ENCODE data around the gene COX7A2. TPM values are rescaled to one million over a fixed set of nuclear protein-coding genes. Genes with fewer than 3 reads are reported as not detected.

The COX7A2 gene
- total and polyA plus RNA-seq, 2 of the 13 experiments (the other 11 are each of a cell fraction or from before 2014, with no cell fraction given), result 407 to 556 TPM

DNA sequence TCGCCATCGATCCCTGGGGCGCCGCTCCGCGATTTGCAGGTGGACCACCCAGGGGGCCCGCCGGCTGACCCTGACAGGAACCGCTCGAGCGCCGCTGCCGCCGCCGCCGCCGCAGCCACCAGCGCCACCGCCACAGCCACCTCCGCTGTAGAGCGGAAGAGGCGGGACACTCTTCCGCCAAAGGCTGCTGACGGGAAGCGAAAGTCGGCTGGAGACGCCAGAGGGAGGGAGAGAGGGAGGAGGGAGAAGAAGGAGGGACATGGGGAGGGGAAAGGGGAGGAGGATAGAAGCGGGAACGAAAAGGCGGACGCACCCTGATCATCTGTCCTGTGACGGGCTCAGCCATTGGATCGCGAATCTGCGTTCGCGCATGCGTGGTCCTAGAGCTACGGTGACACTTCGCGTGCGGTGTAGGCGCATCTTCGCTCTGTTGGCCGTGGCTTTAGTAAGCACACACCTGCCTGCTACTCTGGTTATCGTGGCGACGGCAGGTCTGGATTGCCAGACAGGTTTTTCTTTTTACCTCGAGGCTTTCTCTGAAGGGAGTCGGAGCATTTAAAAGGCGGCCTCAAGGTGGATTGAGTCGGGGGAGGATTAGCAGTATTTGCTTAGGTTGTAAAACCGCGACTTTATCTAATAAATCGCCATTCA lies 41.2 kb upstream of the COX7A2 start, which contains the start of gene TMEM30A (continued):
- TF ChIP-seq, protein P1, sequence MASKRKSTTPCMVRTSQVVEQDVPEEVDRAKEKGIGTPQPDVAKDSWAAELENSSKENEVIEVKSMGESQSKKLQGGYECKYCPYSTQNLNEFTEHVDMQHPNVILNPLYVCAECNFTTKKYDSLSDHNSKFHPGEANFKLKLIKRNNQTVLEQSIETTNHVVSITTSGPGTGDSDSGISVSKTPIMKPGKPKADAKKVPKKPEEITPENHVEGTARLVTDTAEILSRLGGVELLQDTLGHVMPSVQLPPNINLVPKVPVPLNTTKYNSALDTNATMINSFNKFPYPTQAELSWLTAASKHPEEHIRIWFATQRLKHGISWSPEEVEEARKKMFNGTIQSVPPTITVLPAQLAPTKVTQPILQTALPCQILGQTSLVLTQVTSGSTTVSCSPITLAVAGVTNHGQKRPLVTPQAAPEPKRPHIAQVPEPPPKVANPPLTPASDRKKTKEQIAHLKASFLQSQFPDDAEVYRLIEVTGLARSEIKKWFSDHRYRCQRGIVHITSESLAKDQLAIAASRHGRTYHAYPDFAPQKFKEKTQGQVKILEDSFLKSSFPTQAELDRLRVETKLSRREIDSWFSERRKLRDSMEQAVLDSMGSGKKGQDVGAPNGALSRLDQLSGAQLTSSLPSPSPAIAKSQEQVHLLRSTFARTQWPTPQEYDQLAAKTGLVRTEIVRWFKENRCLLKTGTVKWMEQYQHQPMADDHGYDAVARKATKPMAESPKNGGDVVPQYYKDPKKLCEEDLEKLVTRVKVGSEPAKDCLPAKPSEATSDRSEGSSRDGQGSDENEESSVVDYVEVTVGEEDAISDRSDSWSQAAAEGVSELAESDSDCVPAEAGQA (IDR thresholded peaks at IDR 0.05; ENCODE audit: low read depth), result peak; percentile 53; the same call in 1 of the 2 replicates
- TF ChIP-seq, protein P1 (CRISPR knock-in tag; IDR thresholded peaks at IDR 0.05; ENCODE audit: borderline replicate concordance), result no peak
- TF ChIP-seq, protein P2, sequence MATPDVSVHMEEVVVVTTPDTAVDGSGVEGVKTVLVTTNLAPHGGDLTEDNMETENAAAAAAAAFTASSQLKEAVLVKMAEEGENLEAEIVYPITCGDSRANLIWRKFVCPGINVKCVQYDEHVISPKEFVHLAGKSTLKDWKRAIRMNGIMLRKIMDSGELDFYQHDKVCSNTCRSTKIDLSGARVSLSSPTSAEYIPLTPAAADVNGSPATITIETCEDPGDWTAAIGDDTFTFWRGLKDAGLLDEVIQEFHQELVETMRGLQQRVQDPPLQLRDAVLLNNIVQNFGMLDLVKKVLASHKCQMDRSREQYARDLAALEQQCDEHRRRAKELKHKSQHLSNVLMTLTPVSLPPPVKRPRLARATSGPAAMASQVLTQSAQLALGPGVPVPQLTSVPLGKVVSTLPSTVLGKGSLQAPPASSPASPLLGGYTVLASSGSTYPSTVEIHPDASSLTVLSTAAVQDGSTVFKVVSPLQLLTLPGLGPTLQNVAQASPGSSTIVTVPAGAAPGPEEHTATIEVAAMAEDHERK (CRISPR knock-in tag; IDR thresholded peaks at IDR 0.05; ENCODE audit: low read depth), result no peak
- TF ChIP-seq HOXD1 (CRISPR knock-in tag; IDR thresholded peaks at IDR 0.05) (no peak), ZNF816 (CRISPR knock-in tag; IDR thresholded peaks at IDR 0.05; ENCODE audit: borderline replicate concordance) (peak; percentile 70; the same call in 1 of the 2 replicates), ZNF768 (CRISPR knock-in tag; IDR thresholded peaks at IDR 0.05) (peak; percentile 24; the same call in 1 of the 2 replicates), NFIB (CRISPR knock-in tag; IDR thresholded peaks at IDR 0.05; ENCODE audit: borderline replicate concordance) (no peak), NR3C1 (CRISPR knock-in tag; IDR thresholded peaks at IDR 0.05) (no peak), ATF1 (CRISPR knock-in tag; IDR thresholded peaks at IDR 0.05) (no peak), NFATC3 (CRISPR knock-in tag; IDR thresholded peaks at IDR 0.05) (no peak), ZNF136 (CRISPR knock-in tag; IDR thresholded peaks at IDR 0.05; ENCODE audit: low read depth) (0 out of 2 replicates have a peak, but pooled peaks have one; percentile 91), ESRRA (CRISPR knock-in tag; IDR thresholded peaks at IDR 0.05; ENCODE audit: low read depth) (peak; percentile 55; the same call in 1 of the 2 replicates), PTBP1 (IDR thresholded peaks at IDR 0.05; ENCODE audit: low read depth, low read length, poor library complexity, severe bottlenecking) (no peak), MATR3 (CRISPR knock-in tag; IDR thresholded peaks at IDR 0.05) (no peak), ZNF101 (CRISPR knock-in tag; IDR thresholded peaks at IDR 0.05; ENCODE audit: borderline replicate concordance, low read depth) (0 out of 2 replicates have a peak, but pooled peaks have one; percentile 22), SRF (IDR thresholded peaks at IDR 0.05; ENCODE audit: low read depth, low read length) (no peak), TBP (CRISPR knock-in tag; IDR thresholded peaks at IDR 0.05) (no peak), RELA (CRISPR knock-in tag; IDR thresholded peaks at IDR 0.05) (no peak), ZNF619 (CRISPR knock-in tag; IDR thresholded peaks at IDR 0.05) (no peak), ZNF274 (CRISPR knock-in tag; IDR thresholded peaks at IDR 0.05) (peak; percentile 80), ZNF224 (CRISPR knock-in tag; IDR thresholded peaks at IDR 0.05) (no peak)
- TF ChIP-seq, protein P3, sequence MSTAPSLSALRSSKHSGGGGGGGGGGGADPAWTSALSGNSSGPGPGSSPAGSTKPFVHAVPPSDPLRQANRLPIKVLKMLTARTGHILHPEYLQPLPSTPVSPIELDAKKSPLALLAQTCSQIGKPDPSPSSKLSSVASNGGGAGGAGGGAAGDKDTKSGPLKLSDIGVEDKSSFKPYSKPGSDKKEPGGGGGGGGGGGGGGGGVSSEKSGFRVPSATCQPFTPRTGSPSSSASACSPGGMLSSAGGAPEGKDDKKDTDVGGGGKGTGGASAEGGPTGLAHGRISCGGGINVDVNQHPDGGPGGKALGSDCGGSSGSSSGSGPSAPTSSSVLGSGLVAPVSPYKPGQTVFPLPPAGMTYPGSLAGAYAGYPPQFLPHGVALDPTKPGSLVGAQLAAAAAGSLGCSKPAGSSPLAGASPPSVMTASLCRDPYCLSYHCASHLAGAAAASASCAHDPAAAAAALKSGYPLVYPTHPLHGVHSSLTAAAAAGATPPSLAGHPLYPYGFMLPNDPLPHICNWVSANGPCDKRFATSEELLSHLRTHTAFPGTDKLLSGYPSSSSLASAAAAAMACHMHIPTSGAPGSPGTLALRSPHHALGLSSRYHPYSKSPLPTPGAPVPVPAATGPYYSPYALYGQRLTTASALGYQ (CRISPR knock-in tag; IDR thresholded peaks at IDR 0.05), result no peak; the same call in none of the 2 replicates

Data from HepG2 (cell line).